H1 (cell line): ENCODE measurements around the gene ELP6. TPM values are rescaled to one million over a fixed set of nuclear protein-coding genes. Genes with fewer than 3 reads are reported as not detected.
A peak's percentile ranks its signal among the peaks of the same experiment; 100 is the strongest.

Source experiments
- ASH2L ChIP-seq: fragments of 200-600, 300-600 bp; sonication (generic); IDR thresholded peaks from one replicate; pipeline ENCODE4 v1.7.1; 2017; ENCODE audit warnings: low read length
- ATF2 ChIP-seq: IDR thresholded peaks from 2 replicates; pipeline ENCODE4 v1.6.1; 2012; ENCODE audit warnings: low read length, inconsistent platforms
- ATF3 ChIP-seq: IDR thresholded peaks from 2 replicates; pipeline ENCODE4 v1.6.1; 2011; ENCODE audit warnings: low read depth, mild to moderate bottlenecking, low read length; ENCODE audit not compliant: insufficient read depth
- BACH1 ChIP-seq: IDR thresholded peaks from 2 replicates; pipeline ENCODE4 v1.6.1; 2012; ENCODE audit warnings: low read length, improper control_type of control experiment
- CEBPB ChIP-seq: IDR thresholded peaks from 2 replicates; pipeline ENCODE4 v1.6.1; 2012; ENCODE audit warnings: low read depth, low read length
- CTBP2 ChIP-seq: IDR thresholded peaks from 2 replicates; pipeline ENCODE4 v1.7.0; 2011; ENCODE audit warnings: borderline replicate concordance, mild to moderate bottlenecking, moderate library complexity, mixed read lengths, low read length; ENCODE audit not compliant: insufficient read depth, insufficient read length
- KDM4A ChIP-seq: IDR thresholded peaks from one replicate; pipeline ENCODE4 v1.7.1; 2012; ENCODE audit warnings: low read depth, mild to moderate bottlenecking, moderate library complexity, low read length, inconsistent platforms; ENCODE audit not compliant: severe bottlenecking
- POU5F1 ChIP-seq: IDR thresholded peaks from 2 replicates; pipeline ENCODE4 v1.6.1; 2011; ENCODE audit warnings: low read depth, mild to moderate bottlenecking, low read length, moderate library complexity
- RBBP5 ChIP-seq: IDR thresholded peaks from 2 replicates; pipeline ENCODE4 v1.7.1; 2012; ENCODE audit warnings: low read depth, mild to moderate bottlenecking, inconsistent platforms, low read length, moderate library complexity, borderline replicate concordance
- SP1 ChIP-seq: IDR thresholded peaks from 2 replicates; pipeline ENCODE4 v1.6.1; 2011; ENCODE audit warnings: low read depth, low read length
- SRF ChIP-seq: IDR thresholded peaks from 2 replicates; pipeline ENCODE4 v1.6.1; 2011; ENCODE audit warnings: mild to moderate bottlenecking, low read depth, low read length, moderate library complexity
- TCF12 ChIP-seq: IDR thresholded peaks from 2 replicates; pipeline ENCODE4 v1.6.1; 2011; ENCODE audit warnings: low read depth, mild to moderate bottlenecking, low read length
- polyA plus RNA-seq, 7 experiments: library from polyadenylated mRNA; depleted of rRNA in 3 of 7; stranded (reverse) in 5 of 7; unstranded in 2 of 7; fragments of >200 nt in 5 of 7; fragments of 200-250 nt in 2 of 7; gene quantifications; 1 replicate in 5 of 7; 2 replicates in 1 of 7; 4 replicates in 1 of 7; pipeline versions ENCODE4 v1.2.1 to v1.2.3, GENCODE V29; 2011 to 2013; ENCODE audit warnings: missing spikeins in 2 of 7, mixed read lengths in 2 of 7
- total RNA-seq: library from RNA; stranded (reverse); fragmentation: NEBNext Ultra II Directional; extraction: Animal tissue kit (Norgen Biotek cat#: 25700); gene quantifications from 2 replicates; pipeline ENCODE4 v1.2.1, GENCODE V29; 2021
- TF ChIP-seq, protein P1 (sequence below), 3 experiments: IDR thresholded peaks; 1 replicate in 2 of 3; 2 replicates in 1 of 3; pipeline versions ENCODE4 v1.5.1 to v1.6.1; 2011; ENCODE audit warnings: low read length in 3 of 3, mild to moderate bottlenecking in 3 of 3, inconsistent platforms in 2 of 3, low read depth in 1 of 3, moderate library complexity in 1 of 3; ENCODE audit not compliant: insufficient read depth in 1 of 3; ENCODE audit errors: control extremely low read depth in 1 of 3

Gene ELP6
- total and polyA plus RNA-seq, 2 of the 8 experiments (the other 6 are each of a cell fraction or from before 2014, with no cell fraction given) = 51.1 to 78.7 TPM

DNA sequence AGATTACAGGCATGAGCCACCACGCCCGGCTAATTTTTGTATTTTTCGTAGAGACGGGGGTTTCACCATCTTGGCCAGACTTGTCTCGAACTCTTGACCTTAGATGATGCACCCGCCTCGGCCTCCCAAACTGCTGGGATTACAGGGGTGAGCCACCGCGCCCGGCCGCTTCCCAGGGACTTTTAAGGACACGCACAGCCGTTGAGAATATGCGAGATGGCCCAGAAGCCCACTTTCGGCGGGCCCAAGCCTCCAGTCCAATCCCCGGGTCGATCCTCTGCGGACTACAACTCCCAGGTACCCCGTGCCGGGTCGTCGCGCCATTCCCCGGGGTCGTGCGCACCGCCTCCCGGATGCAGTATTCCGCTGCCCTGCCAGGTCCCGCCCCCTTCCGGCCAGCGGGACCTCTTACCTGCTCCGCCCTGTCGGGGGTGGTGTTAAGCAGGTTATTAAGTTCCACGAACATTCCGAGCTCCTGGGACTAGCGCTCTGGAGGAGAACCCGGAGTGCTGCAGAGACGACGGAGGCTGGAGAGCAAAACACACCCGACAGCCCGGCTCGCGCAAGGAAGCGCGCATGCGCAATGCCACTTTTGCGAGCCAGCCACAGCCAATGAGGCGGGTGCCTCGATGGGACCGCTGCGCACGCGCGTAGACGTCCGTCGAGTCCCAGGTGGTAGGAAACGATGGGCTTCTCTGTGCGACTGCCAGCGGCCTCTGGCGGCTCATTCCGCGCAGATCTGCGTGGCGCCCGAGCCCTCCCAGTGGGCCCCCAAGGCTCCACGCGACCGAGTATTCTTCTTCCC, at the start of gene ELP6 (continued):
- TF ChIP-seq POU5F1 (no peak), ATF2 (no peak), CTBP2 (no peak), ATF3 (0 out of 2 replicates have a peak, but pooled peaks have one; percentile 29), KDM4A (peak; percentile 76), ASH2L (peak; percentile 81), SP1 (no peak; the same call in 1 of the 2 replicates), CEBPB (no peak), RBBP5 (no peak), SRF (no peak), TCF12 (no peak), BACH1 (peak; percentile 61)
- TF ChIP-seq, protein P1, sequence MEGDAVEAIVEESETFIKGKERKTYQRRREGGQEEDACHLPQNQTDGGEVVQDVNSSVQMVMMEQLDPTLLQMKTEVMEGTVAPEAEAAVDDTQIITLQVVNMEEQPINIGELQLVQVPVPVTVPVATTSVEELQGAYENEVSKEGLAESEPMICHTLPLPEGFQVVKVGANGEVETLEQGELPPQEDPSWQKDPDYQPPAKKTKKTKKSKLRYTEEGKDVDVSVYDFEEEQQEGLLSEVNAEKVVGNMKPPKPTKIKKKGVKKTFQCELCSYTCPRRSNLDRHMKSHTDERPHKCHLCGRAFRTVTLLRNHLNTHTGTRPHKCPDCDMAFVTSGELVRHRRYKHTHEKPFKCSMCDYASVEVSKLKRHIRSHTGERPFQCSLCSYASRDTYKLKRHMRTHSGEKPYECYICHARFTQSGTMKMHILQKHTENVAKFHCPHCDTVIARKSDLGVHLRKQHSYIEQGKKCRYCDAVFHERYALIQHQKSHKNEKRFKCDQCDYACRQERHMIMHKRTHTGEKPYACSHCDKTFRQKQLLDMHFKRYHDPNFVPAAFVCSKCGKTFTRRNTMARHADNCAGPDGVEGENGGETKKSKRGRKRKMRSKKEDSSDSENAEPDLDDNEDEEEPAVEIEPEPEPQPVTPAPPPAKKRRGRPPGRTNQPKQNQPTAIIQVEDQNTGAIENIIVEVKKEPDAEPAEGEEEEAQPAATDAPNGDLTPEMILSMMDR (IDR thresholded peaks at IDR 0.05; ENCODE audit: control extremely low read depth in 1 of 3, insufficient read depth in 1 of 3, low read depth in 1 of 3, low read length in 3 of 3) = peak; percentile 58 to 69 (median 61)
